Activated T-helper 17 cell treated with anti-CD3 and anti-CD28 coated beads, Interleukin-2, amount 50 U/mL, for 72 hours (primary cell): Measurements from ENCODE around the gene STRC. TPM values are rescaled to one million over a fixed set of nuclear protein-coding genes. Genes with fewer than 3 reads are reported as not detected.
A peak's percentile ranks its signal among the peaks of the same experiment; 100 is the strongest.
"Not testable (repeated sequence)": the region's sequence is repeated elsewhere in the genome, so short reads cannot be mapped to it uniquely, and the experiment has no call there.

Source experiments
- ATAC-seq: fragments of 150-1000 bp; cut with Tn5 transposase; replicated peaks from 2 replicates; pipeline ENCODE4 v1.10.0; 2021; ENCODE audit warnings: mild to moderate bottlenecking, moderate library complexity
- H3K27ac Mint-ChIP-seq: one replicate; pipeline ENCODE4 v1.8.0; 2022; ENCODE audit warnings: mixed read lengths
- H3K27me3 Mint-ChIP-seq: one replicate; pipeline ENCODE4 v1.8.0; 2022; ENCODE audit warnings: mixed read lengths
- H3K36me3 Mint-ChIP-seq: one replicate; pipeline ENCODE4 v1.8.0; 2022; ENCODE audit warnings: low read depth, mild to moderate bottlenecking, mixed read lengths
- H3K4me1 Mint-ChIP-seq: one replicate; pipeline ENCODE4 v1.8.0; 2022; ENCODE audit warnings: mixed read lengths
- H3K4me3 Mint-ChIP-seq: one replicate; pipeline ENCODE4 v1.8.0; 2022; ENCODE audit warnings: mild to moderate bottlenecking, mixed read lengths
- H3K9me3 Mint-ChIP-seq: one replicate; pipeline ENCODE4 v1.8.0; 2022; ENCODE audit warnings: mixed read lengths
- total RNA-seq, 2 donors: library from RNA; stranded (reverse); gene quantifications; one replicate each; pipeline ENCODE4 v1.2.3, GENCODE V29; 2022

Gene STRC
- total RNA-seq = 1 to 10 TPM; 1.1 to 4.4 TPM

- not testable (repeated sequence) for ATAC-seq, H3K4me3 Mint-ChIP-seq, H3K9me3 Mint-ChIP-seq, H3K4me1 Mint-ChIP-seq, H3K27me3 Mint-ChIP-seq, H3K36me3 Mint-ChIP-seq, H3K27ac Mint-ChIP-seq
These were observed at the start of gene STRC for GRCh38 chr15:43618700-43619099. Gene STRC (minus strand): TSS chr15:43618800. CDS start chr15:43618722, 78 bp downstream.

DNA sequence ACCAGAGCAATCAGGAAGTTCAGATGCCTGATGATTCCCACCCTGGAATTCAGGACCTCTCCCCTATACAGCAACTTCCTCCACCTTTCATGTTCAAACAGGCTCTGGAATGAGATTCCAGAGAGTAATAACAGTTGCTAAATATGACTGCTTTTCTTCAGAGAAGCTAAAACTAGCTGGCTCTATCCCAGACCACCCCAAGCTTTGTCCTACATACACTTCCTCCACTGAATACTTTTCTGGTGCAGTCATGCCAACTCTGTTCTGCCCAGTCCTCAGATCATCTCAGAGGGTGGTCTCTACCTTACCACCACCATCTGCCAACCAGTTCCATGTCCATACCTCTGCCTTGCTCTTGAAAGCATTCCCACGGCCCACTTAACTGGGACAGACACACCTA lies 47.6 kb upstream of the STRC start:
- H3K27ac Mint-ChIP-seq, H3K27me3 Mint-ChIP-seq, ATAC-seq, H3K36me3 Mint-ChIP-seq, H3K4me1 Mint-ChIP-seq, H3K9me3 Mint-ChIP-seq, H3K4me3 Mint-ChIP-seq: not testable (repeated sequence)

DNA sequence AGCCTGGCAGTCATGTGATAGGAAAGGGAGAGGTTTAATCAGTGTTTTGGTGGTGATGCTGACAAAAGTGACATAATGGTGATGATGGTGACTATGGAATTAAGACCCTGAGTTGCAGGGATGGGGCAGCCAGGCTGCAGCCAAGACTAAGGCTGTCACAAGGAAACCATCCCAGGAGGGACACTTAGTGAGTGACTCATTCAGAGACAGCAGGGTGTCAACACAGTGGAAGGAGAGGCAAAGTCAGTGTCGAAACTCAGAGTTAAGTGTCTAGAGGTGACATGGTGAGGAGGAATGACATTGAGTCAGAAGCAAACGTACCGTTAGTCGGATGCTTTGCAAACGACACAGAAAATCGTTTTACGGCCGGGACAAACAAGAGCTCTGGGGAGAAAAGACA lies 44.7 kb upstream of the STRC start:
- H3K36me3 Mint-ChIP-seq, H3K27me3 Mint-ChIP-seq, H3K9me3 Mint-ChIP-seq, H3K27ac Mint-ChIP-seq, H3K4me1 Mint-ChIP-seq, ATAC-seq, H3K4me3 Mint-ChIP-seq: not testable (repeated sequence)

DNA sequence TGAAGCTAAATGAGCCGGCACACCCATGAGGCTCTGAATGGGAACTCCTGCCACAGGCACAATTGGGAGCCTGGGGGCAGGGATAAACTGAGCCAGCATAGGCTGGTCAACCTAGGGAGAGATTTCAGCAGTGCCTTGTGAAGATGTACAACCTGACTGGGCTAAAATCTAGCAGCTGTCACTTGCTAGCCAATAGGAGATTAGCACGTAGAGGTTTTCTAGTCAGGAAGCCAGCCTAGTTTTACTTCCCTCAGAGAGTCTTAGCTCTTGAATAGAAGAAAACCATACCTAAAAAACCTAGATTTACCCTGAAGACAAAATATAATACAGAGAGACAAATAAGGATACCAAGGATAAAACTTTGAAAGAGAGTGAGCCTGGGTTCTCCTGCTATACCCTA lies 43.7 kb upstream of the STRC start:
- not testable (repeated sequence) for H3K9me3 Mint-ChIP-seq, H3K4me1 Mint-ChIP-seq, H3K36me3 Mint-ChIP-seq, H3K27me3 Mint-ChIP-seq, ATAC-seq, H3K27ac Mint-ChIP-seq, H3K4me3 Mint-ChIP-seq

DNA sequence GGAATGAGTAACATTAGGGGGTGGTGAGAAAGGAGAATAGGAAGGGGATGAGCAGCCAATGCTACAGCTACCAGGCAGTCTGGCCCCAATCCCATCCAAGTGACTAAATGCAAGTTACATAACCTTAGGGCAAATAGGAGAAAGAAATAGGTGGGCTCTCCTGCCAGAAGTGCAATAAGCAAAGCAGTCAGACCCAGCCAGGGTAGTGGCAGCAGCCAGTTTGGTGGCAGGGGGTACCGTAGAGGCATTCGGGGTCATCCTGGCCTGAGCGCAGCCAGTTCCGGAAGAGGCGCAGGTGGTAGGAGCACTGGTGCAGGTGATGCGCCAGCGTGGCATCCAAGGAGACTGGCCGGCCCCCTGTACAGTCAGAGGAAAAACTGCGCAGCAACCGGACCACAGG lies 41.1 kb upstream of the STRC start:
- H3K9me3 Mint-ChIP-seq, H3K27me3 Mint-ChIP-seq, H3K36me3 Mint-ChIP-seq, H3K4me1 Mint-ChIP-seq, H3K4me3 Mint-ChIP-seq, ATAC-seq, H3K27ac Mint-ChIP-seq: not testable (repeated sequence)

- H3K27me3 Mint-ChIP-seq, H3K9me3 Mint-ChIP-seq, H3K4me1 Mint-ChIP-seq, H3K27ac Mint-ChIP-seq, H3K4me3 Mint-ChIP-seq: not testable (repeated sequence)
- ATAC-seq = peak; percentile 14
- H3K36me3 Mint-ChIP-seq = peaks cover 19% of the 10 kb centered on the region
These were observed 30.9 kb upstream of the STRC start for GRCh38 chr15:43649430-43649926.

GRCh38 chr15:43648649-43649429 lies 30.2 kb upstream of the STRC start, which contains the start of gene CATSPER2:
Gene CATSPER2 (minus strand): TSS chr15:43648844. CDS start chr15:43648061, 783 bp downstream.
- H3K4me1 Mint-ChIP-seq = no peaks in the 10 kb centered on the region
- peaks cover 19% of the 10 kb centered on the region for H3K36me3 Mint-ChIP-seq
- no peaks in the 10 kb centered on the region for H3K27me3 Mint-ChIP-seq
- H3K27ac Mint-ChIP-seq = no peak within 1 kb of the TSS
- no peak within 1 kb of the TSS for H3K4me3 Mint-ChIP-seq
- ATAC-seq = no peak
- no peaks in the 10 kb centered on the region for H3K9me3 Mint-ChIP-seq

DNA sequence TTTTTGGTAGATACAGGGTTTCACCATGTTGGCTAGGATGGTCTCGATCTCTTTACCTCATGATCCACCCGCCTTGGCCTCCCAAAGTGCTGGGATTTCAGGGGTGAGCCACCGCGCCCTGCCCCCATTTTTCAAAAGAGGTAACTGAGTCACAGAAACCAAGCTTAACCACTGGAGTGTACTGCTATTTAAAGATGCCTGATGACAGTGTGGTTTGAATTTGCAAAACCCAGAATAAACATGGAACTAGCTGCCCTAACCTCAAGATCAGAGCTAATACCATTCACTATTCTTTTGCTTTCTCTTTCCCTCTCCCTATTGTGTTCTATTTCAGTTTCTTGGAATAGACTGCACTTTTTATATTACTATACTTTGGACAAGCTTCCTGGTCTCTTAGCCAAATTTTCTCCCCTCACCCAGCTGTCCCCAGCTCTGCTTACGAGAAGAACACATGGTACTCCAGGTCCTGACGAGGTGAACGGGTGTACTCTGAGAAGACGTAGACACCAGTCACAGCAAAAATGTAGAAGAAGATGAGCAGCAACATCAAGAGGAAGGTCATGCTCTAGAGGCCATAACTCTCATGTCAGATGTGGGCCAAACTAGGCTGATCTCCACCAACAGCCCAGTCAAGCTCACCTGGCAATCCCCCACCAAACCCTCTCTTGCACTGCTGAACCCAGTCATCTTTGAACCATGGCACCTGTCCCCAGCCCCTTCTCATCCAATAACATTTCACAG lies 20.0 kb upstream of the STRC start:
- not testable (repeated sequence) for H3K27me3 Mint-ChIP-seq, H3K4me3 Mint-ChIP-seq, H3K36me3 Mint-ChIP-seq, H3K9me3 Mint-ChIP-seq, H3K4me1 Mint-ChIP-seq, H3K27ac Mint-ChIP-seq
- ATAC-seq = peak; percentile 48

DNA sequence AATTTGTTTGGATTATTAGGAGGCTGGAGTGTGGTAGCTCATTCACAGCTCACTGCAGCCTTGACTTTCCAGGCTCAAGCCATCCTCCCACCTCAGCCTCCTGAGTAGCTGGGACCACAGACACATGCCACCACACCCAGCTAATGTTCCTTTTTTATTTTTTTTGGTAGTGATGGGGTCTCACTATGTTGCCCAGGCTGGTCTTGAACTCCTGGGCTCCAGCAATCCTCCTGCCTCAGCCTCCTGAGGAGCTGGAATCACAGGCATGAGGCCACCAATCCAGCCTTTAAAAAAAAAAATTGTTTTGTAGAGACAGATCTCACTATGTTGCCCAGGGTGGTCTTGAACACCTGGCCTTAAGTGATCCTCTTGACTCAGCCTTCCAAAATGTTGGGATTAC lies 8.3 kb upstream of the STRC start:
- not testable (repeated sequence) for H3K4me1 Mint-ChIP-seq, H3K27me3 Mint-ChIP-seq, H3K9me3 Mint-ChIP-seq, H3K4me3 Mint-ChIP-seq, ATAC-seq, H3K27ac Mint-ChIP-seq, H3K36me3 Mint-ChIP-seq

DNA sequence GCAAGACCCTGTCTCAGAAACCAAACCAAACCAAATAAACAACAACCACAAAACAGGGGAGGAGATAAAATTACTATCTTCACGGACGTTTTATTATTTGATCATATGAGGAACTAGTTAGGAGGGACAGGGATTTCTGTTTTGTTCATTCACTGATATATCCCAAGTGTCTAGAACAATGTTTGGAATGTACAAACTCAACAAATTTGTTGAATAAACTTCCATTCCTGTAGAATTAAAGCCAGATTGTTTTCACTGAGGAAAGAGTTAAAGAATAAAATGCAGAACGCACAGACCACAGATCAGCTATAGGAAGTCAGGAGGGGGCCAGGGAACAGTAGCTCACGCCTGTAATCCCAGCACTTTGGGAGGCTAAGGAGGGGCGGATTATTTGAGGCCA lies 6.5 kb upstream of the STRC start:
- no peak overlapping the region for H3K4me3 Mint-ChIP-seq
- H3K27ac Mint-ChIP-seq = no peak overlapping the region
- H3K27me3 Mint-ChIP-seq = peaks cover 6% of the 10 kb centered on the region
- no peaks in the 10 kb centered on the region for H3K9me3 Mint-ChIP-seq
- ATAC-seq = no peak
- H3K4me1 Mint-ChIP-seq = no peaks in the 10 kb centered on the region
- no peaks in the 10 kb centered on the region for H3K36me3 Mint-ChIP-seq

GRCh38 chr15:43622068-43622799 lies 3.6 kb upstream of the STRC start:
- ATAC-seq, H3K4me1 Mint-ChIP-seq, H3K36me3 Mint-ChIP-seq, H3K4me3 Mint-ChIP-seq, H3K27ac Mint-ChIP-seq, H3K9me3 Mint-ChIP-seq: not testable (repeated sequence)
- H3K27me3 Mint-ChIP-seq = peaks cover 11% of the 10 kb centered on the region

- not testable (repeated sequence) for H3K36me3 Mint-ChIP-seq, ATAC-seq, H3K27me3 Mint-ChIP-seq, H3K9me3 Mint-ChIP-seq, H3K4me3 Mint-ChIP-seq, H3K4me1 Mint-ChIP-seq, H3K27ac Mint-ChIP-seq
These were observed 850 bp downstream of the STRC start for GRCh38 chr15:43617750-43618149.

DNA sequence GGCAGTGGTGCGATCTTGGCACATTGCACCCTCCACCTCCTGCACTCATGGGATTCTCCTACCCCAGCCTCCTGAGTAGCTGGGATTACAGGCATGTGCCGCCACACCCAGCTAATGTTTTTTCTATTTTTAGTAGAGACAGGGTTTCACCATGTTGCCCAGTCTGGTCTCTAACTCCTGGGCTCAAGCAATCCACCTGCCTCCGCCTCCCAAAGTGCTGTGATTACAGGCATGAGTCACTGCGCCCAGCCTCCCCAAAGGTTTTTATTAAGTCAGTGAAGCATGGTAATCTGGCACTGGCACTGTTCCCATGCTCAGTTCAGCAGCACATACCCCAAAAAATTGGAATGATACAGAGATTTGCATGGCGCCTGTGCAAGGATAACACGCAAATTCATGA lies 16.4 kb downstream of the STRC start:
- not testable (repeated sequence) for ATAC-seq, H3K27ac Mint-ChIP-seq, H3K9me3 Mint-ChIP-seq, H3K36me3 Mint-ChIP-seq, H3K4me3 Mint-ChIP-seq, H3K4me1 Mint-ChIP-seq
- peaks cover 21% of the 10 kb centered on the region for H3K27me3 Mint-ChIP-seq

DNA sequence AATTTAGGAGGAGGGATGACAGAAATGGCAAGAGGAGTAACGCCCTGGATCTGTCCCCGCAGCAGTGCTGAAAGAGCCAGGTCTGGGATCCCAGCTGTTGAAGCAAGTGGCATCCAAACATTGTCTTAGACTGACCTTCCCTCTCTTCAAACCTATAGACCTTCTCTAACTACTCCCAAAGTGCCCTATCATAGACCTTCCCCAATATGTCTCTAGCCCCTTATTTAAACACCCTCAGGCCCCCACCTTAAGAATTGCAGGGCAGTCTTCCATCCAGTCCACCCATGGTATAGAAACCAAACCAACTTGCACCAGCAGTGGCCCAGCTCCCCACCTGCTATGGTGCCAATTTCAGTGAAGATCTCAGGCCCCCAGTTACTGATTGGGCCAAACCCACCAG lies 18.4 kb downstream of the STRC start:
- H3K4me1 Mint-ChIP-seq, H3K27ac Mint-ChIP-seq, H3K9me3 Mint-ChIP-seq: not testable (repeated sequence)

GRCh38 chr15:43599131-43599530 lies 19.5 kb downstream of the STRC start:
- H3K9me3 Mint-ChIP-seq, H3K36me3 Mint-ChIP-seq, ATAC-seq, H3K4me3 Mint-ChIP-seq, H3K27ac Mint-ChIP-seq, H3K4me1 Mint-ChIP-seq: not testable (repeated sequence)
- H3K27me3 Mint-ChIP-seq = peaks cover 23% of the 10 kb centered on the region

More for the DNA sequence above, 18.4 kb downstream of the STRC start:
- not testable (repeated sequence) for ATAC-seq, H3K36me3 Mint-ChIP-seq, H3K4me3 Mint-ChIP-seq
- H3K27me3 Mint-ChIP-seq = peaks cover 27% of the 10 kb centered on the region
